Liver (tissue), 3 donors: ENCODE measurements around the gene OOSP4B.

Experiments used
- FOXA1 ChIP-seq: IDR thresholded peaks from 2 replicates; pipeline ENCODE4 v1.6.1; 2016; ENCODE audit warnings: antibody characterized with exemption
- MAX ChIP-seq: IDR thresholded peaks from 2 replicates; pipeline ENCODE4 v1.6.1; 2016; ENCODE audit warnings: antibody characterized with exemption
- NR2F2 ChIP-seq: IDR thresholded peaks from 2 replicates; pipeline ENCODE4 v1.6.1; 2016; ENCODE audit warnings: antibody characterized with exemption
- RAD21 ChIP-seq, 2 donors: IDR thresholded peaks; 2 replicates each; pipeline ENCODE4 v1.6.1; 2016; ENCODE audit warnings: antibody characterized with exemption in 2 of 2, mild to moderate bottlenecking in 2 of 2
- RXRA ChIP-seq, 2 donors: IDR thresholded peaks; 2 replicates each; pipeline ENCODE4 v1.6.1; 2017 to 2018; ENCODE audit warnings: antibody characterized with exemption in 2 of 2, mild to moderate bottlenecking in 1 of 2
- SP1 ChIP-seq: IDR thresholded peaks from 2 replicates; pipeline ENCODE4 v1.6.1; 2018; ENCODE audit warnings: antibody characterized with exemption, mild to moderate bottlenecking
- YY1 ChIP-seq: IDR thresholded peaks from 2 replicates; pipeline ENCODE4 v1.6.1; 2016; ENCODE audit warnings: antibody characterized with exemption, mild to moderate bottlenecking
- ZBTB33 ChIP-seq: IDR thresholded peaks from 2 replicates; pipeline ENCODE4 v1.6.1; 2016; ENCODE audit warnings: antibody characterized with exemption
- TF ChIP-seq, protein P1 (sequence below): fragments of 150-350 bp; IDR thresholded peaks from 2 replicates; pipeline ENCODE4 v1.5.1; 2017; ENCODE audit warnings: improper control_type of control experiment, low read depth, low read length; ENCODE audit not compliant: missing input control
- TF ChIP-seq, protein P2 (sequence below): IDR thresholded peaks from 2 replicates; pipeline ENCODE4 v1.6.1; 2016; ENCODE audit warnings: antibody characterized with exemption, mild to moderate bottlenecking
- donor health status: healthy.
- donor health status: healthy.

GRCh38 chr11:59973097-59973496 is 43.9 kb upstream of the OOSP4B start:
- TF ChIP-seq, protein P1, sequence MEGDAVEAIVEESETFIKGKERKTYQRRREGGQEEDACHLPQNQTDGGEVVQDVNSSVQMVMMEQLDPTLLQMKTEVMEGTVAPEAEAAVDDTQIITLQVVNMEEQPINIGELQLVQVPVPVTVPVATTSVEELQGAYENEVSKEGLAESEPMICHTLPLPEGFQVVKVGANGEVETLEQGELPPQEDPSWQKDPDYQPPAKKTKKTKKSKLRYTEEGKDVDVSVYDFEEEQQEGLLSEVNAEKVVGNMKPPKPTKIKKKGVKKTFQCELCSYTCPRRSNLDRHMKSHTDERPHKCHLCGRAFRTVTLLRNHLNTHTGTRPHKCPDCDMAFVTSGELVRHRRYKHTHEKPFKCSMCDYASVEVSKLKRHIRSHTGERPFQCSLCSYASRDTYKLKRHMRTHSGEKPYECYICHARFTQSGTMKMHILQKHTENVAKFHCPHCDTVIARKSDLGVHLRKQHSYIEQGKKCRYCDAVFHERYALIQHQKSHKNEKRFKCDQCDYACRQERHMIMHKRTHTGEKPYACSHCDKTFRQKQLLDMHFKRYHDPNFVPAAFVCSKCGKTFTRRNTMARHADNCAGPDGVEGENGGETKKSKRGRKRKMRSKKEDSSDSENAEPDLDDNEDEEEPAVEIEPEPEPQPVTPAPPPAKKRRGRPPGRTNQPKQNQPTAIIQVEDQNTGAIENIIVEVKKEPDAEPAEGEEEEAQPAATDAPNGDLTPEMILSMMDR, result no peak
- no peak for TF ChIP-seq NR2F2
- no peak for TF ChIP-seq SP1
- no peak for TF ChIP-seq ZBTB33
- TF ChIP-seq MAX, result no peak
- TF ChIP-seq RXRA (IDR thresholded peaks at IDR 0.05), result no peak
- no peak for TF ChIP-seq FOXA1
- TF ChIP-seq YY1, result no peak
- TF ChIP-seq, protein P2, sequence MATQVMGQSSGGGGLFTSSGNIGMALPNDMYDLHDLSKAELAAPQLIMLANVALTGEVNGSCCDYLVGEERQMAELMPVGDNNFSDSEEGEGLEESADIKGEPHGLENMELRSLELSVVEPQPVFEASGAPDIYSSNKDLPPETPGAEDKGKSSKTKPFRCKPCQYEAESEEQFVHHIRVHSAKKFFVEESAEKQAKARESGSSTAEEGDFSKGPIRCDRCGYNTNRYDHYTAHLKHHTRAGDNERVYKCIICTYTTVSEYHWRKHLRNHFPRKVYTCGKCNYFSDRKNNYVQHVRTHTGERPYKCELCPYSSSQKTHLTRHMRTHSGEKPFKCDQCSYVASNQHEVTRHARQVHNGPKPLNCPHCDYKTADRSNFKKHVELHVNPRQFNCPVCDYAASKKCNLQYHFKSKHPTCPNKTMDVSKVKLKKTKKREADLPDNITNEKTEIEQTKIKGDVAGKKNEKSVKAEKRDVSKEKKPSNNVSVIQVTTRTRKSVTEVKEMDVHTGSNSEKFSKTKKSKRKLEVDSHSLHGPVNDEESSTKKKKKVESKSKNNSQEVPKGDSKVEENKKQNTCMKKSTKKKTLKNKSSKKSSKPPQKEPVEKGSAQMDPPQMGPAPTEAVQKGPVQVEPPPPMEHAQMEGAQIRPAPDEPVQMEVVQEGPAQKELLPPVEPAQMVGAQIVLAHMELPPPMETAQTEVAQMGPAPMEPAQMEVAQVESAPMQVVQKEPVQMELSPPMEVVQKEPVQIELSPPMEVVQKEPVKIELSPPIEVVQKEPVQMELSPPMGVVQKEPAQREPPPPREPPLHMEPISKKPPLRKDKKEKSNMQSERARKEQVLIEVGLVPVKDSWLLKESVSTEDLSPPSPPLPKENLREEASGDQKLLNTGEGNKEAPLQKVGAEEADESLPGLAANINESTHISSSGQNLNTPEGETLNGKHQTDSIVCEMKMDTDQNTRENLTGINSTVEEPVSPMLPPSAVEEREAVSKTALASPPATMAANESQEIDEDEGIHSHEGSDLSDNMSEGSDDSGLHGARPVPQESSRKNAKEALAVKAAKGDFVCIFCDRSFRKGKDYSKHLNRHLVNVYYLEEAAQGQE, result no peak
- no peak for TF ChIP-seq RAD21 (IDR thresholded peaks at IDR 0.05)
